Measurements from ENCODE around the gene DDX20.
"Not testable (repeated sequence)": the region's sequence is repeated elsewhere in the genome, so short reads cannot be mapped to it uniquely, and the experiment has no call there.

DDX20 gene

DNA sequence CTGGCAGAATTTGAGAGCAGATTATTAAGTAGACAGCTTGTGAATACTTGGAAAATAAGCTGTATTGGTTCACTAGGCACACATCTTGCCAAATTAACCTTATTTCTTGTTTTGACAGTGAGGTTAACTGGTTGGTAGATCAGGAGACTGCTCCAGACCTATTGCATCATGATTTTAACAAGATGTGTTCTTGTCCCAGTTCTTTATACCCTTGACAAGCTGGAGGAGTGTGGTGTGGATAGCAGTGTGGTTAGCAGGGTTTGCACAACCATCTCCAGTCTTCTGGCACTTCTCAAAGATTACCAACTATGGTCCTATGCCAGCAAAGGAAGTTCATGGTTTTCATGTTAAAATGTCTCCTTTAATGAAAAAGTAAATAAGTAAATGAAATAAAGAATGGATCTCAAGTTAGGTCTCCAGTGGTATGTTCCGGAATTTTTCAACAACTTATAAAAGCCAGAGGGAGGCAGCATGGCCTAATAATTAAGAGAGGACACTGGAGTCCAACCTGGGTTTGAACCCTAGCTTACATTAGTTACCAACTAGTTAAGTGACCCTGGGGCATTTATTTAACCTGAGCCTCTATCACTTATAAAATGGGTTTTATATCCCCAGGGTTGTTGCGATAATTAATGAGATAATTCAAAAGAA, 34.1 kb downstream of the DDX20 start:
- DNase-seq (ENCODE audit: low read depth): no peak

DNA sequence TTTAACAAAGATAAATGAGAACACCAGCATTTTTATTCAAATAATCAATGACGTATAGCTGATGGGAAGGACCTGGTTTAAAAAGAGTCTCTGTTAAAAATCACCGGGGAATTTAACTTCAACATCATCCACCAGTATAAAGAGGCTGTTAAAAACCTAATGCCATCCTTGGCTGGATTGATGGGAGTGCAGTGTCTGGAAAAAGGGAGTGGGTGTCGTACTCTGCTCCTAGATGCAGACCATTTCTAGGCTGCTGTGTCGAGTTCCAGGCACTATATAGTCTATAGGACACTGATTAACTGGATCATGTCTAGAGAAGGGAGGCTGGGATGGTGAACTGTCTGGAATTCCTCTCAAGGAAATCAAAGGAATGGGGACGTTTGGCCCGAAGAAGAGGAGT, 36.1 kb downstream of the DDX20 start:
- DNase-seq (ENCODE audit: low read depth): no peak

DNA sequence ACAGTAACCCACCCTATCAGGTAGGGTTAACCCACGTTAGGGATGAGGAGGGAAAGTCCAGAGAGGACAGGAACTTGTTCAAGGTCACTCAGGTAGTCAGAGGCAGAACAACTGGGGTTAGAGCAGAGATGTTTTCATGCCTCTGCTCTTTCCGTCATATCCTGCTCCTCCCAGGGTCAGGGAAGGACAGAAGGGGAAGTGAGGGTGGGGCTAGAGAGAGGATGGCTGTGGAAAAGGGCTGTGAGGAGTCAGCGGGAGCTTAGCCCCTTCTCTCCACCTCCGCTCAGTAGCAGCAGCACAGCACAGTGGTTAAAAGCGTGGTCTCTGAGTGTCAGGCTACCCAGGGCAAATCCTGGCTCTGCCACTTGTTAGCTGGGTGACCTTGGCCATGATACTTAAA, 36.5 kb downstream of the DDX20 start:
- DNase-seq (ENCODE audit: low read depth): no peak

DNA sequence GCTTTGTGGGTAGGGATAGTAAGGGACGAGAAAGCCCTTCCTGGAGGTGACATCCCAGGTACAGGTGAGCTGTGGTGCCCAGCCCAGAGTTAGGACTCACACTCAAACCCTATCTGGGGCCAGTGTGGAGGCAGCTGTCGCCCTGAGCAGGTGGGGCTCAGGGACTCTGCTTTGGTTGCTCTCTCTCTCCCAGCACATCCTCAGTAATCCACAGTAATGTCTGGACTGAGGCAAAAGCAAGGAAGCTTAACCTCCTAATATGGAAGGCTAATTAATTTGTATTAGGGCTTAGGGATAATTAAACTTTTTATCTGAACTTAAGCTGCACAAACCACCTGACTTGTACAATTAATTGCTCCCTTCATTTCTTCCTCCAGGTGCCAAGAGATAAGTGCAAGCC, 38.2 kb downstream of the DDX20 start:
- no peak for DNase-seq (ENCODE audit: low read depth)

DNA sequence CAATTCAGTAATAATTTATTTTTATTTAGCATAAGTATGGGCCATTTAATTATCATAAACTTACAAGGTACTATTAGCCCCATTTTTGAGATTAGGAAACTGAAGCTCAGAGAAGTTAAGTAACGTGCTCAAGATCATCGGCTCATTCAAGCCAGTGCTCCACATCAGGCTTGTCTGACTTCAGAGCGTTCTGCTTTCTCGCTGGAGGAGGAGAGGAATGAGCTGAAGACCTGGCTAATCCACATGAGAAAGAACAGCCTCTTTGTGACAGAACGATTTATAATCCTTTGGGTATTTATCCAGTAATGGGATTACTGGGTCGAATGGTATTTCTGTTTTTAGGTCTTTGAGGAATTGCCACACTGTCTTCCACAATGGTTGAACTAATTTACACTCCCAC, 39.7 kb downstream of the DDX20 start:
- no peak for DNase-seq (ENCODE audit: low read depth)

DNA sequence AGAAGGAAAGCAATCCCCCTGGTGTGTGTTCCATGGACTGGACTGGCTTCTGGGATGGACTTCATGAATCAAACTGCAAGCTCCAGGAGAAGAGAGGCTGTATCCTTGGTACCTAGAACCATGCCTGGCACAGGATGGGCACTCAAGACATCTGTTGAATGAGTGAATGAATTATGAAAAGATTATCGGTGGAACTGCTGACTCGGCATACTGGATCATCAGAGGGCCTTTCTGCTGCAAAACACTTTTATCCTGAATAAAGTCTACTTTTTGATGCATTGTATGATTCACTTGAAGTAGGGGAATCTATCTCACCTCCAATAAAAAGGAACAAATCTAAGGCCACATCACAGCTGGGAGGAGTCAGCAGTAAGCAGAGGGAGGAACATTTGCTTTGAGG, 42.9 kb downstream of the DDX20 start:
- DNase-seq (ENCODE audit: low read depth): no peak

DNA sequence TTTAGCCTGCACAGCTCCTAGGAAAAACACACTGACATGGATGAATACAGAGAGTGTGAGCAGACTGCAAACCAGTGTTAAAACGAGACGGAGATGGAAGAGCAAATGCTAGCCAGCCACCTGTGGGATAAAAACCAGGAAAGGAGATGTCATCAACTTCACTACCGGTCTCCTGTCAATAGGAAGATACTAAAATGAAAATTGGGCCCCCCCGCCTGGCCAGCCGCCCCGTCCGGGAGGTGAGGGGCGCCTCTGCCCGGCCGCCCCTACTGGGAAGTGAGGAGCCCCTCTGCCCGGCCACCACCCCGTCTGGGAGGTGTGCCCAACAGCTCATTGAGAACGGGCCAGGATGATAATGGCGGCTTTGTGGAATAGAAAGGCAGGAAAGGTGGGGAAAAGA, 44.0 kb downstream of the DDX20 start:
- not testable (repeated sequence) for DNase-seq (ENCODE audit: low read depth)

DNA sequence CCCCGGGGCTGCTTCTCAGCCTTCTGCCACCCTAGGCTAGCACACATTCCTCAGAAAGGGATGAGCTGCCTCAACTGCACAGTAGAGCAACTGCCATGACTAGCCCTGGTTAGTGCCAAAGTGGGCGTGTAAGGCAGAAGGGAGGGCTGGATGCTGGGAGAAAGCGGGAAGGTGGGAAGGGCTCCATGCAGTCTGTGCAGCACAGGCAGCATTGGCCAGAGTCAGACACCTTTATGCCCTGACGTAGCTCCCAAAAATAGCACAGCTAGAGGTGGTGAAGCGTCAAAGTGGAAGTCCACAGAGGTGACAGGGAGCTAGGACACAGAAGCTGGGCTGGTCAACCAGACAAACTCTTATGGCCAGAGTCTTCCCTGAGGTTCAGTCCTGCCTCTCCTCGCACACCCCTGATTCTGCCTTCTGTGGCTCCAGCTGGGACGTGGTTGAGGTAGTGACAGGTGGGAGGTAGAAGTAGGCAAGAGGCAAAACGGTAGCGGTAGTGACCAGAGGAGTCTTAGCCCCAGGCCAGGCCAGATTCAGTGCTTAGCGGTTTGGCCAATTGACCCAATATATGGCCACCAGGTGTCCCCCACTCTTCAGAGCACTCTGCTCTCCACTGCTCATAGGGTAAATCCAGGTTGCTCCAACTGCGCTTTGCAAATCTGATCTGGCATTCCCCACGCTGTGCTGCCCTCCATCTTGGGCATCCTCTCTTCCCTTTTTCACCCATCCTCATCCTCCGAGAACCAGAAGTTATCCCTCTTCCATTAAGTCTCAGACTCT, 45.6 kb downstream of the DDX20 start:
- DNase-seq (ENCODE audit: low read depth): no peak

DNA sequence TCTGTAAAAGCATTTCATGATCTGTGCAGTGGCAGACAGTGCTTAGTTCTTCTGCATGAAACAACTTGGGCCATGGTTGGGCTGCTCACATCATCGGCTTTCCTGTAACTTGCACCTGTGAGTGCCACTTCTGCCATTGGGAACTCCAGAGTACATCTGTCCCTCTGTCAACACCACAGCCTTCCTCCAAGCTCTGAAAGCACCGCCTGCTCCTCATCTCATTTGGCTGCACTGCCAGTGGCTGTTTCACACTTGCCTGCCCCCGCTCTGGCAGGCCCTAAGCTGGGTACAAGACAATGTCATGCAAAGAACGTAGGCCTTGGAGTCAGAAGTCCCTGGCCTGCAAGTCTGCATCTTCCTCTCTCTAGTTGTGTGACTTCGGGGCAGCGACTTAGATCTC, 46.4 kb downstream of the DDX20 start:
- no peak for DNase-seq (ENCODE audit: low read depth)

DNA sequence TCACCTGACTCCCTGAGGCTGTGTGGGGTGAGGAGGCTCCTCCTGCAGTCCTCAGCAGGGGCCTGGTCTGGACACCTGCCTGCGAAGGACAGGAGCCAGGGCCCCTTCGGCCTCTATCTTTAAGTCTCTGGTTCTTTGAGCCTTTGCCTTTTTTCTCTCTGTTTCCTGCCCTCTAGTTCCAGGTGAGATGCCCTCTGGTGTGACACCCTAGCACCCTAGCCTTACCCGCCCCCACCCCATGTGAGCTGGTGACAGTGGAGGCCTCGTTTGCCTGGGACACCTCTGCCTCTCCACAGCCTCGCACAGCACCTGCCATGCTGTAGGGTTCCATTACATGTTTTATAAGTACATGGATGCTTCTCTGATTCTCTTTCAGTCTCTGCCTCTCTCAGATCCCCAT, 47.3 kb downstream of the DDX20 start:
- no peak for DNase-seq (ENCODE audit: low read depth)

DNA sequence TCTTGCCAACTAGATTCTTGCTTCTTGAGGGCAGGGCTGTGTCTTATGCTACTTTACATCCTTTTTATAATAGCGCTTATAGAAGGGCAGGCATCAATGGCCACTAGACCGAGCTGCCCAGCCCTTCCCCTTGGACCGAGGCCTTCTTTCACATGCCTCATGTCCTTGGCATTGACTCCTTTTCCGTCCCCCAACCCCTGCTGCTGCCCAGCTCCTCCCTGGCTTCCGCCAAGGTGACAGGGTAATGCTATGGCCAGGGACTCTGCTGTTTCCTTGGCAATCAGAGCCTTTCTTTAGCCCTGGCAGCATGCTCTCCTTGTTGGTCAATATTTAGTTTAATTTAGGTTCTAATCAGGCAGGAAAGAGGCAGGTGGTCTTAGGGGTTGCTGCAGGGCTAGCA, 48.2 kb downstream of the DDX20 start:
- DNase-seq (ENCODE audit: low read depth): no peak

DNA sequence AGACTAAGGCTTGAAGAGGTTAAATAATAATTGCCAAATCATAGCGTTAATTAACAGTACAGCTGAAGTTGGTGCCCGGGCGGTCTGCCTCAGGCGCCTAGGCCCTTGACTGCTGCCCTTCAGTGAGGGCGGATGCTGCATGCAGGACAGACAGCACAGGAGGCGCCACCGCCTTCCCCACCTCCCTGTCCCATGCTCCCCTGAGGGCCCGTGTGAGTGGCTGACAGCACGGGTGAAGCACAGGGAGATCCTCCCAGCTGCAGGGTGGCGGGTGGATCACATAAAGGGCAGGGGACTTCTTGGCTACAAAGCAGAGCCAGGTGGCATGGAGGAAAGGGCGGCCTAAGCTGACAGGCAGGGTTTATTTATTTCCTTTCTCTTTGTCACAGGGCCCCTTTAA, 49.1 kb downstream of the DDX20 start:
- DNase-seq (ENCODE audit: low read depth): no peak

DNA sequence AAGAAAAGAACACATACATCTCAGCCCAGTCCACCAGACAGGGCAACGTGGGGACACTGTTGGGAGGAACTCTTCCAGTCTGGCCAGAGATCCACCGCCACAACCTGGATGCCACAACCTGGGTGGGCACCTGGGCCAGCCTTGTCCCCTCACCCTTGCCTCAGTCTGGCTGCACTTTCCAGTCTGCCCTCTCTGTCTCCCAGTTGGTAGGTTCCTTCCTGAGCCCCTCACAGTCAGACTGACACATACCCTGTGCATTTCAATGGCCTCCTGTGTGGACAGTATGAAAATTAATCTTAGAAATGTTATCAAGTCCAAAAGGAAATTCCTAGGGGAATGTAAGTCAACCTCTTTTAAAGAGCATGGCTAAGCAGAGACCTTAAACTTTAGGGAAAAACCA, 49.5 kb downstream of the DDX20 start:
- DNase-seq (ENCODE audit: low read depth): no peak

DNA sequence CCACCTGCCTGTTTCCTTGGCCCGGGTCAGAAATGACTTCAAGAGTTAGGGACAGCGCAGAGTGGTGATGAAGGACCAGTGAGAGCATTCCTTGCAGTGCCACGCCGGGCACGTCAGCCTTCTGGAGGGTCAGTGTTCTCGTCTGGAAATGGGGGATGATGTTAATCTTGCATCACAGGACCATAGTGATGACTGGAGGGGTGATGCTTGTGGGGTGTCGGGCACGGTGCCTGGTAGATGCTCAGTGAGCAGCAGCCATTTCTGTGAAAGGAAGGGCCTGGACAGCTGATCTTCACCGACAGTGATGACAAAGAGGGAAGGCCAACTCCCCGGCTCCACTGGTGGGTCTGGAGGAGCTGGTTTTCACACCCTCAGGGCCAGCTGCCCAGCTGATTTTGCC, 56.2 kb downstream of the DDX20 start:
- no peak for DNase-seq (ENCODE audit: low read depth)

DNA sequence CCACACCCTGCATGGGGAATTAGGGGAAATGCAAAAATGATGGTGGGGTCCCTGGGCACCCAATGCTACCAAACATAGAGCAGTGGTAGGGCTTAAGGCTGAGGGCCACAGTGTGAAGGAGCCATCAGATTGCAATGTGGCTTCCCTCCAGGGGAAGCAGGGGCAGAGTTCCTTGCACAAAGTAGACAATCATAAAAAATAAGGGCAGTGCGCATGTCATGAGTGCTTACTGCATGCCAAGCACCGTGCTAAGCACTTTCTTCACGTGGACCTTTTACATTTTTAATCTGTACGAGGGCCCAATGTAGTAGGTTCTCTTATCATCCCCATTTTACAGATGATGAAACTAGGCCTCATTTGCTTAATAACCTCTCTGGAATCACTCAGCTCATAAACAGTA, 56.6 kb downstream of the DDX20 start:
- no peak for DNase-seq (ENCODE audit: low read depth)

DNA sequence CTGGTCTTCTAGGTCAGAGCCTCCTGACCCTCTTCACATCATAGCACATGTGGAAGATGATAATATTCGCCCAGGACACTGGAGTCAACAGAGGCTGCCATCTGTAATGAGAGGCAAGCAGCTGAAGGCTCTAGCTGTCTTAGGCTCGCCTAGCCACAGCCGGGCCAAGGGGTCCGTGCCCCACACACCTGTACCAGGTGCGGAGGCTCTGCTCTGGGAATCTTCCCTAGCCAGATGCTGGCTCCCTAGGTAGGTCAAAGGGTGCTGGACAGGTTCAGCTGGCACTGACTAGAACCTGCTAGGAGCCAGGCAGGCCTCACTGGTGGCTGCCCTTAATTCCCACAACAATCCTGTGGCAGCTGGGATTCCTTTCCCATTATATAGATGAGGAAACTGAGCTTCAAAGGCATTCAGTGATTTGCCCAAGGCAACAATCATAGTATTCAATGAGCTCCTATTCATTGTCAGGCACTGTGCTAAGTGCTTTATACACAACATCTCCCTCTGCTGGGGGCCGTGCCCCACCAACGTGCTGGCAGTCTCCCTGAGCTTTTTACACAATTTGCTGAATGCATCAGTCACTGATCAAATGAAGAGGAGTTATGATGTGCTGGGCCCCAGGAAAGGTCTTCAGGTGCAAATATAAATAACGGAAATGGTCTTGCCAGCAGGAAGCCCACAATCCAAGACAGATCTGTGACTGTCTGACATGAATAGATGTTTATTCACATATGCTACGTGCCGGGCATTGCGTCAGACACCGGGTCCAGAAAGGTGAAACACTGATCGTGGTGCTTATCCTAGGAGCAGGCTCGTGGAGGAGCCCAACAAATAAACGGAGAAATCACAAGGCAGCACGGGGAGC, 58.0 kb downstream of the DDX20 start:
- no peak for DNase-seq (ENCODE audit: low read depth)

DNA sequence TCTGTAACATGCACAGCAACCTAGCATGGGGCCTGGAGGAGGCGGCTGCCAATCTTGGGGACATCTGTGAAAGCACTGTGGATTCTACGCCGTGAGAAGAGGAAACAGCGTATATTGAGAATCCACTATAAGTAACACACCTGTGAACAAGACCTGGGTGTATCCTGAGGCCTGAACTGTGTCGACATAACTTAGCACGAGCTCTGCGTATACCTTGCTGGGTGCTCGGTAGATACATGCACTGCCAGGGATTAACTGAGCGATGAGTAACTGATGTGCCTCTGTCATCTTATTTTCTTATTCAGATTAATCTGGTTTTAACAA, 58.6 kb downstream of the DDX20 start:
- DNase-seq (ENCODE audit: low read depth): no peak

DNA sequence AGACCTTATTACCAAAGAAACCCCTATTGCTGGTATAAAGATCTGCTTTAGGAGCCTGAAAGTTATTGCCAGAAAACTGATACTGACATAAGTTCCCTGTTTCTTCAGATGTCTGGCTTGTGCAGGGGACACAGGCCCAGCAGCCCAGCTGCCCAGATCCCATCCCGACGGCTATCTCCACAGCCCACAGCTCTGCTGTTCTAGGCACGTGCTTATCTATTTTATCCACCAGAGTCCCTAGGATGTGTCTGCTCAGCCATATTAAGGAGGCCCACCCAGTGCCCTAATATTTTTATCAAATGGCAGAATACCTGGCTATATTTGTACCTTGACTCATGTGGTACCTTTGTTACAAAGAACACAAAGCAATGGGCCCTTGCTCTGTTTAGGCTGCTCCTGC, 58.9 kb downstream of the DDX20 start:
- DNase-seq (ENCODE audit: low read depth): no peak

Measured in CMK (cell line).